GM18951 (cell line): ENCODE results near the gene VKORC1L1.
"Not testable (repeated sequence)": the region's sequence is repeated elsewhere in the genome, so short reads cannot be mapped to it uniquely, and the experiment has no call there.

ENCODE experiments used
- POLR2A ChIP-seq: IDR thresholded peaks from 4 replicates; pipeline ENCODE4 v1.6.1; 2011; ENCODE audit warnings: mild to moderate bottlenecking; ENCODE audit not compliant: insufficient read length, insufficient read depth; ENCODE audit errors: extremely low read depth
- in situ Hi-C: fragments of 300-500 bp; cut with MboI; formaldehyde crosslinking; loops from one replicate; pipeline ENCODE4 v1.12.0; 2022; ENCODE audit warnings: low sequenced_read_pairs, mixed read lengths, inconsistent platforms; ENCODE audit not compliant: unreplicated experiment

The VKORC1L1 gene

DNA sequence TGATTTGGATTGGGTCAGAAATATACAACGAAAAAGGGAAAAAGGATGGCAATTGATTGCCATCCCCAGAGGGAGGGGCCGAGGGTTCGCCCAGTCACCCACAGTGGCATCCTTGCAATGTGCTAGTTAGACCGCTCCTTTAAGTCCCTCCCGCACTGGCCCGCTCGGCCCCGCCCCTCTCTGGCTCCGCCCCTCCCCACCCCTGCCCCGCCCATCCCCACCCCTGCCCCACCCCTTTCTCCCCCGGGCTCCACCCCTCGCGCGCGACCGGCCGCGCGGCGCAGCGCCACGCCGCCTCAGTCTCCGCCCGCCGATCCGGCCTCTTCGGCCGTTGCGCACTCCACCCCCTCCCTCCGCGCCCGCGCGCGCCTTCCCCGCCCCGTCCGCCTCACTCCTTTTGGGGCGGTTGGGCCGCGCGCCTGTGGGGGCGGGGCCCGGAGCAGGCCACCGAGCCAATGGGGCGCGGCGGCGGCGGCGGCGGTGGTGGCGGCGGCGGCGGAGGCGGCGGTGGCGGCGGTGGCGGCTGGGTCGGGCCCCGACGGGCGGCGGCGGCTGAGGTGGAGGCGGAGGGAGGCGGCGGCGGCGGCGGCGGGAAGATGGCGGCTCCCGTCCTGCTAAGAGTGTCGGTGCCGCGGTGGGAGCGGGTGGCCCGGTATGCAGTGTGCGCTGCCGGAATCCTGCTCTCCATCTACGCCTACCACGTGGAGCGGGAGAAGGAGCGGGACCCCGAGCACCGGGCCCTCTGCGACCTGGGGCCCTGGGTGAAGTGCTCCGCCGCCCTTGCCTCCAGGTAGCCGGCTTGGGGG lies at the start of gene VKORC1L1:
Gene VKORC1L1 (plus strand): TSS at position 299 of the 806 bp plus-strand sequence. CDS start 298 bp downstream, at position 597.
- peak; percentile 13 for TF ChIP-seq POLR2A
- in situ Hi-C loops, result no loop called here

DNA sequence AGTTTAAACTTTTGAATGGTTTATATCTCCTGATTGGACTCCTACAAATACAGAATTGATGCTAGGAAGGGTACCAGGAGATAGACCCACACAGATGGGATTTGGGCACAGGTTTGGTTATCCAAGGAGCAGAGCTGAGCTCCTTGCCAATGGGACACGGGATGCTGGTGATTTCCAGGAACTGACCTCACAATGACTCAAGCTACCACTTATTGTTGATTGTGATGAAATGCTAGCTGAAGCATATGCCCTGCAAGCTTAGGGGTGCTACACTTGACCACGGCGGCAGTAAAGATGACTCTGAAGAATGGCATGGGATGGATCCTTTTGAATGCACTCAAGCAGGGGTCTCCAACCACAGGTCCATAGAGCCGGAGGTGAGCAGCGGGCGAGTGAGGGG lies 45.5 kb upstream of the VKORC1L1 start:
- in situ Hi-C loops, result loop anchor here (25.0 kb wide), 1 partner anchor 90 kb away; no protein-coding TSS in a partner anchor

DNA sequence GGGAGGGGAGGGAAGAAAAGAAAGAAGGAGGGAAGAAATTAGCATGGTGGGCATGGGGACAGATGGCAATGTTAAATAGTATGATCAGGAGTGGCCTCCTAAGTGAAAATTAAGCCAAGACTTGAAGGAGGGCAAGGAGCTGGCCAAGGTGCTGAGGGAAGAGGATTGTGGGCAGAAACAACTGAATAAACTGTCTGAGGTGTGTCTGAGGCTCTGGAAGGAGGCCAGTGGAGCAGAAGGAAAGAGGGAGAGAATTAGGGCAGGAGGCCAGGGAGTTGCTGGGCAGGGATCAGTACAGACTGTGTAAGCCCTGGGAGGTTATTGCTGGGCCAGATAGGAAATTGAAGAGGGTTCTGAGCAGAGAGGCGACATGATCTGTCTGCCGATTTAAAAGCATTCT lies 40.6 kb upstream of the VKORC1L1 start:
- no peak for TF ChIP-seq POLR2A
- in situ Hi-C loops, result loop anchor here (25.0 kb wide), 1 partner anchor 95 kb away; no protein-coding TSS in a partner anchor

More for the DNA sequence above, 45.5 kb upstream of the VKORC1L1 start:
- TF ChIP-seq POLR2A, result no peak

- in situ Hi-C loops, result loop anchor here (25.0 kb wide), 1 partner anchor 99 kb away; no protein-coding TSS in a partner anchor
Measured at GRCh38 chr7:65836684-65837083, 36.2 kb upstream of the VKORC1L1 start.

GRCh38 chr7:65837541-65837956 lies 35.3 kb upstream of the VKORC1L1 start:
- in situ Hi-C loops, result loop anchor here (25.0 kb wide), 1 partner anchor 100 kb away; no protein-coding TSS in a partner anchor

GRCh38 chr7:65839846-65840245 lies 33.0 kb upstream of the VKORC1L1 start:
- no peak for TF ChIP-seq POLR2A
- in situ Hi-C loops, result loop anchor here (25.0 kb wide), 1 partner anchor 103 kb away; no protein-coding TSS in a partner anchor

GRCh38 chr7:65840446-65840845 lies 32.4 kb upstream of the VKORC1L1 start:
- in situ Hi-C loops, result loop anchor here (25.0 kb wide), 1 partner anchor 103 kb away; no protein-coding TSS in a partner anchor
- no peak for TF ChIP-seq POLR2A

- in situ Hi-C loops, result loop anchor here (25.0 kb wide), 1 partner anchor 106 kb away; no protein-coding TSS in a partner anchor
Measured at GRCh38 chr7:65843616-65844015, 29.3 kb upstream of the VKORC1L1 start.

- TF ChIP-seq POLR2A, result no peak
- in situ Hi-C loops, result loop anchor here (25.0 kb wide), 1 partner anchor 109 kb away; no protein-coding TSS in a partner anchor
Measured at GRCh38 chr7:65846008-65846570, 26.8 kb upstream of the VKORC1L1 start.

- in situ Hi-C loops, result not testable (repeated sequence)
Measured at GRCh38 chr7:65853426-65853825, 19.4 kb upstream of the VKORC1L1 start.

DNA sequence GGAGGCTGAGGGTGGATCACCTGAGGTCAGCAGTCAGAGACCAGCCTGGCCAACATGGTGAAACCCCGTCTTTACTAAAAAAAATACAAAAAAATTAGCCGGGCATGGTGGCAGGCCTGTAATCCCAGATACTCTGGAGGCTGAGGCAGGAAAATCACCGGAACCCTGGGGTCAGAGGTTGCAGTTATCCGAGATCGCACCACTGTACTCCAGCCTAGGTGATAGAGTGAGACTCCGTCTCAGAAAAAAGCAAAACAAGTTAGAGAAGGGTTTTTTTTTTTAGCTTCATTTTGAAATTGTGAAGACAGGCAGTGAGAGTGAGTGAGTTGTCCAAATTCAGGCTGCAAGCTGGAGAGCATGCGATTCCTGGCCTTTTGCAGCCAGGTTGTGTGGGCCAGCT lies 19.0 kb upstream of the VKORC1L1 start:
- in situ Hi-C loops, result not testable (repeated sequence)

GRCh38 chr7:65857321-65857894 lies 15.5 kb upstream of the VKORC1L1 start:
- in situ Hi-C loops, result not testable (repeated sequence)

DNA sequence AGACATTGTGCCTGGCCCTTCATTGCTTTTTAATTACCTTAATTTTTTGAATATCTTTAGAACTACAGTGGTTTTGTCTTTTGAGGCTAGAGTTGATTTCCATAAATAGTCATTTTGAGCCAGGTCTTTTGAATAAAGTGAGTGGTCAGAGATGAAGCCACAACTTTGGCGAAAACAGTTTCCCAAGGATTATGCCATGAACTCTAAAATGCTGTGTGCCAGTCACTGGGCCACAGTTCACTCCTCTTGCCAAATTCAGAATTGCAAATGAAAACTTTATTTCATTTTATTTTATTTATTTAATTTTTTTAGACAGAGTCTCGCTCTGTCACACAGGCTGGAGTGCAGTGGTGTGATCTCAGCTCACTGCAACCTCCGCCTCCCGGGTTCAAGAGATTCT lies 14.2 kb upstream of the VKORC1L1 start:
- in situ Hi-C loops, result not testable (repeated sequence)

- in situ Hi-C loops, result loop anchor here (10.0 kb wide), 1 partner anchor 841 kb away; no protein-coding TSS in a partner anchor
Measured at GRCh38 chr7:65866244-65866643, 6.6 kb upstream of the VKORC1L1 start.

DNA sequence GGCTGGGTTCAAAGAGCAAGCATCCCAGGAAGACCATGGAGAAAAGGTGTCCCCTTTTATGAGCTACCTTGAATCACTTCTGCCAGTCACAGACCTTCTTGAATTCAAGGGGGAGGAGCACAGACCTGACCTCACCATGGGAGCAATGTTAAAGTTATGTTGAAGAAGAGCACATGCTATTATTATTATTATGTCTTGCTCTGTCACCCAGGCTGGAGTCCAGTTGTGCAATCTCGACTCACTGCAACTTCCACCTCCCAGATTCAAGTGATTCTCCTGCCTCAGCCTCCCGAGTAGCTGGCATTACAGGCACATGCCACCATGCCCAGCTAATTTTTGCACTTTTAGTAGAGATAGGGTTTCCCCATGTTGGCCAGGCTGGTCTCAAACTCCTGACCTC lies 5.2 kb upstream of the VKORC1L1 start:
- in situ Hi-C loops, result loop anchor here (10.0 kb wide), 1 partner anchor 843 kb away; no protein-coding TSS in a partner anchor

DNA sequence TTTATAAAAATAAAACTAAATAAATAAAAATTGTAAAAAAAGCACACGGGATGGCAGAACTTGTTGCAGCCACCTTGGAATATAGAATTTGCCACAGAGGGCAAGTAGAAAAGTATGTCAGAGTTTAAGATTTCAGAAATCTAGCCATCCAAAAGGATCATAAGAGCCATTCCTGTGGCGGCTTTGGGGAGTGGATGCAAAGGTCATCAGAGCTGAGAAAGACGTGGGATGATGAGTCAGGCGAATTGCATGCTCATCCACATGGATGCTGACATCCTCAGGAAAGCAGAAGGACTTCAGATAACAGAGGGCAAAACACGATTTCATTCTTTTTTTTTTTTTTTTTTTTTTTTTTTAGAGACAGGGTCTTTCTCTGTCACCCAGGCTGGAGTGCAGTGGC lies 3.6 kb upstream of the VKORC1L1 start:
- in situ Hi-C loops, result loop anchor here (10.0 kb wide), 1 partner anchor 845 kb away; no protein-coding TSS in a partner anchor

DNA sequence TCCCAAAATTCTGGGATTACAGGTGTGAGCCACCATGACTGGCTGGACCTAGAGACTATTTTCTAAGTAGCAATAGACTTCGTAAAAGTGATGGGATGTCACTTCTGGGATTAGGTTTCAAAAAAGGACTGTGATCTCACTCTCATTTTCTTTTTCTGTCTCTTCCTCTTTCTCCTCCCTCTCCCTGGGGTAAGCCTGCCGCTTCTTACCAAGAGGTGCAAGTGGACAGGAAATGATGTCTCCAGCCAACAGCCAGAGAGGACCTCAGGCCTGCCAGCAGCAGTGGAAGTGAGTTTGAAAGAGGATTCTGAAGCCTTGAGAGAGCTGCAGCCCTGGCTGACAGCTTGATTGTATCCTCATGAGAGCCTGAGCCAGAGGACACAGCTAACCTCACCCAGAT lies 1.4 kb upstream of the VKORC1L1 start:
- in situ Hi-C loops, result not testable (repeated sequence)

GRCh38 chr7:65873582-65874193 lies 814 bp downstream of the VKORC1L1 start:
- in situ Hi-C loops, result not testable (repeated sequence)

DNA sequence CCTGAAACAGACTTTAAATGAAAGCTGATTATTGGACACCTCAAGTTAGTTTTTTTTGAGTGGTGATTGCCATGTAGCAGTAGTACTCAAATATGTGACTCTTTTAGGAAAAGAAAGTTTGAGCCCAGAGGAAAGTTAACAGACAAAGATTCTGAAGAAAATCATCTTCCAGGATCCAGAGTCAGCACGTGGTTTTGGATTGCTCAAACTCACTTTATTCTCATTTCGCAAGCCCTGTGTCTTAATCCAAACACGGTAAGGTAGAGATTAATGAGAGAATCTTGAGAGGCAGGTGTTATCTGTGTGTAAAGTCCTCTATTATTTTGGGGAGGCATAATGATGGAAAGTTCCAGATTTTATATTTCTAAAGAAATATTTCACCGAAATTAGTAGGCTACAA lies 2.8 kb downstream of the VKORC1L1 start:
- in situ Hi-C loops, result not testable (repeated sequence)
